ENCODE data around the gene LRRC10B. TPM values are rescaled to one million over a fixed set of nuclear protein-coding genes. Genes with fewer than 3 reads are reported as not detected.

LRRC10B gene
- total RNA-seq, 4 donors from 2014 or later, result 0.45 to 1.4 (median 1.1) TPM

- no peaks in the 10 kb centered on the region for H3K36me3 ChIP-seq
- WGBS, 2 donors (ENCODE audit: low coverage in 1 of 2), result 80% methylated on average over 1 of the region's 14 CpGs; no CpG with 5 or more reads in 1 of the 2 donors
- ATAC-seq, result no peak
Measured at GRCh38 chr11:61528114-61528513, 19.6 kb downstream of the LRRC10B start.

GRCh38 chr11:61529537-61530225 is 21.1 kb downstream of the LRRC10B start:
- Histone ChIP-seq H3K27me3 (peaks cover 82% of the 10 kb centered on the region), H3K4me1 (no peaks in the 10 kb centered on the region), H3K36me3 (no peaks in the 10 kb centered on the region), H3K4me3 (no peak overlapping the region), H3K27ac (no peak overlapping the region), H3K9me3 (no peaks in the 10 kb centered on the region)
- peak; percentile 62 for ATAC-seq
- 79 to 87% methylated on average over 3 to 4 of the region's 21 CpGs for WGBS, 2 donors (ENCODE audit: low coverage in 1 of 2)
- peak; percentile 7 for TF ChIP-seq POLR2AphosphoS5 (IDR thresholded peaks at IDR 0.05)
- no peak for TF ChIP-seq EP300 (IDR thresholded peaks at IDR 0.05)

More at GRCh38 chr11:61528114-61528513, 19.6 kb downstream of the LRRC10B start:
- Histone ChIP-seq H3K9me3 (no peaks in the 10 kb centered on the region), H3K4me1 (no peaks in the 10 kb centered on the region), H3K27me3 (peaks cover 84% of the 10 kb centered on the region), H3K27ac (no peak overlapping the region), H3K4me3 (no peak overlapping the region)
- no peak for TF ChIP-seq EP300 (IDR thresholded peaks at IDR 0.05)
- TF ChIP-seq CTCF (IDR thresholded peaks at IDR 0.05), result no peak

GRCh38 chr11:61531044-61531443 is 22.5 kb downstream of the LRRC10B start:
- Histone ChIP-seq H3K36me3 (no peaks in the 10 kb centered on the region), H3K4me3 (no peak overlapping the region), H3K9me3 (no peaks in the 10 kb centered on the region), H3K27ac (no peak overlapping the region), H3K4me1 (no peaks in the 10 kb centered on the region), H3K27me3 (peaks cover 77% of the 10 kb centered on the region)
- no peak for TF ChIP-seq POLR2A (IDR thresholded peaks at IDR 0.05)
- no peak for TF ChIP-seq POLR2AphosphoS5 (IDR thresholded peaks at IDR 0.05)
- no peak for TF ChIP-seq EP300 (IDR thresholded peaks at IDR 0.05)
- TF ChIP-seq CTCF (IDR thresholded peaks at IDR 0.05), result no peak
- ATAC-seq, result no peak
- WGBS, 2 donors (ENCODE audit: low coverage in 1 of 2), result 33% methylated on average over 1 of the region's 3 CpGs; no CpG with 5 or more reads in 1 of the 2 donors

GRCh38 chr11:61532134-61533038 is 23.8 kb downstream of the LRRC10B start:
- TF ChIP-seq POLR2AphosphoS5 (IDR thresholded peaks at IDR 0.05) (no peak), CTCF (IDR thresholded peaks at IDR 0.05) (peak in 3 of 4 experiments; percentile 43 to 72 (median 46)), EP300 (IDR thresholded peaks at IDR 0.05) (no peak)
- Histone ChIP-seq H3K9me3 (no peaks in the 10 kb centered on the region), H3K27me3 (peaks cover 70% of the 10 kb centered on the region), H3K27ac (no peak overlapping the region), H3K36me3 (no peaks in the 10 kb centered on the region), H3K4me1 (no peaks in the 10 kb centered on the region), H3K4me3 (no peak overlapping the region)
- 50 to 74% methylated on average over 1 to 3 of the region's 10 CpGs for WGBS, 2 donors (ENCODE audit: low coverage in 1 of 2)
- ATAC-seq, result no peak

GRCh38 chr11:61533039-61533375 is 24.5 kb downstream of the LRRC10B start:
- 90% methylated on average over 7 of the region's 16 CpGs; no CpG with 5 or more reads in 1 of the 2 donors for WGBS, 2 donors (ENCODE audit: low coverage in 1 of 2)

More at GRCh38 chr11:61533039-61533375, 24.5 kb downstream of the LRRC10B start:
- Histone ChIP-seq H3K4me3 (no peak overlapping the region), H3K9me3 (no peaks in the 10 kb centered on the region), H3K4me1 (no peaks in the 10 kb centered on the region), H3K36me3 (no peaks in the 10 kb centered on the region), H3K27ac (no peak overlapping the region), H3K27me3 (peaks cover 71% of the 10 kb centered on the region)
- no peak for TF ChIP-seq POLR2A (IDR thresholded peaks at IDR 0.05)
- TF ChIP-seq EP300 (IDR thresholded peaks at IDR 0.05), result no peak
- TF ChIP-seq POLR2AphosphoS5 (IDR thresholded peaks at IDR 0.05), result no peak
- no peak for TF ChIP-seq CTCF (IDR thresholded peaks at IDR 0.05)
- ATAC-seq, result no peak

Measured in gastroesophageal sphincter (tissue), 4 donors.